CD4-positive, alpha-beta T cell (primary cell): ENCODE results near the gene GPR37. TPM values are rescaled to one million over a fixed set of nuclear protein-coding genes. Genes with fewer than 3 reads are reported as not detected.

Source experiments
- ATAC-seq: fragments of 200-7000 bp; cut with Tn5 transposase; one replicate; pipeline ENCODE4 v1.10.0; 2022; ENCODE audit warnings: mild to moderate bottlenecking; ENCODE audit not compliant: poor library complexity
- CTCF ChIA-PET: fragments of 350-600 bp; sonication (Branson Sonifier 250); formaldehyde crosslinking; loops from one replicate; lab custom pipeline; 2021; ENCODE audit warnings: antibody characterized with exemption, inconsistent platforms; lab: Charles Lee
- POLR2A ChIA-PET: fragments of 350-600 bp; sonication (Branson Sonifier 250); formaldehyde crosslinking; loops from one replicate; lab custom pipeline; 2021; ENCODE audit warnings: antibody characterized with exemption, inconsistent platforms; lab: Charles Lee
- DNase-seq, 14 experiments: peaks; one replicate each; pipeline ENCODE4 v3.0.0-alpha.2; 2013 to 2020; ENCODE audit warnings: mixed read lengths in 2 of 14
- H3K27ac ChIP-seq, 2 donors: one replicate each; pipeline versions ENCODE4 v1.5.1 to v1.7.0; 2013; ENCODE audit warnings: low read length in 2 of 2, low read depth in 1 of 2, mild to moderate bottlenecking in 1 of 2
- H3K27me3 ChIP-seq, 2 experiments: 1 replicate in 1 of 2; 2 replicates in 1 of 2; pipeline versions ENCODE4 v1.6.1 to v1.7.0; 2013; ENCODE audit warnings: low read length in 2 of 2, control low read depth in 1 of 2, mild to moderate bottlenecking in 1 of 2, moderate library complexity in 1 of 2; ENCODE audit not compliant: insufficient read depth in 2 of 2, control insufficient read depth in 1 of 2
- H3K36me3 ChIP-seq: one replicate; pipeline ENCODE4 v1.6.1; 2013; ENCODE audit warnings: low read length, control low read depth; ENCODE audit not compliant: insufficient read depth
- H3K4me1 ChIP-seq: one replicate; pipeline ENCODE4 v1.6.1; 2013; ENCODE audit warnings: low read length, control low read depth; ENCODE audit not compliant: insufficient read depth
- H3K4me3 ChIP-seq: one replicate; pipeline ENCODE4 v1.5.1; 2013; ENCODE audit warnings: mild to moderate bottlenecking, low read length, moderate library complexity
- H3K9me3 ChIP-seq, 2 experiments: 1 replicate in 1 of 2; 2 replicates in 1 of 2; pipeline versions ENCODE4 v1.6.1 to v1.7.0; 2013; ENCODE audit warnings: low read length in 2 of 2, mild to moderate bottlenecking in 2 of 2, control low read depth in 1 of 2, moderate library complexity in 1 of 2; ENCODE audit not compliant: control insufficient read depth in 1 of 2, insufficient read depth in 1 of 2
- H3K27ac Mint-ChIP-seq: one replicate; pipeline ENCODE4 v1.8.0; 2020; ENCODE audit warnings: mixed read lengths
- H3K27me3 Mint-ChIP-seq: one replicate; pipeline ENCODE4 v1.8.0; 2021; ENCODE audit warnings: mixed read lengths
- H3K36me3 Mint-ChIP-seq: one replicate; pipeline ENCODE4 v1.8.0; 2021; ENCODE audit warnings: low read depth, mixed read lengths
- H3K4me1 Mint-ChIP-seq: one replicate; pipeline ENCODE4 v1.8.0; 2021; ENCODE audit warnings: low read depth, mixed read lengths
- H3K4me3 Mint-ChIP-seq: one replicate; pipeline ENCODE4 v1.8.0; 2020; ENCODE audit warnings: mild to moderate bottlenecking, mixed read lengths
- H3K9me3 Mint-ChIP-seq: one replicate; pipeline ENCODE4 v1.8.0; 2020; ENCODE audit warnings: mixed read lengths
- CTCF ChIP-seq: fragments of 200-600 bp; IDR thresholded peaks from one replicate; pipeline ENCODE4 v1.8.0; 2022; ENCODE audit warnings: antibody characterized with exemption, mild to moderate bottlenecking
- intact Hi-C, 2 experiments: fragments of 100-400 bp; cut with DNase I in 1 of 2; cut with micrococcal nuclease in 1 of 2; formaldehyde crosslinking; loops; one replicate each; pipeline versions ENCODE4 v1.15.1 to v1.9.0; 2023 to 2025; cut with DNase I, micrococcal nuclease
- polyA plus RNA-seq, 2 donors: library from polyadenylated mRNA; unstranded; fragments of 120-200 nt; gene quantifications; one replicate each; pipeline ENCODE4 v1.2.1, GENCODE V29; 2013
- total RNA-seq, 174 experiments: library from RNA in 2 of 174; stranded (reverse) in 2 of 174; gene quantifications; one replicate each; pipeline ENCODE4 v1.2.3 and lab custom pipeline; 2021 to 2026

Gene GPR37
- total RNA-seq = not detected
- not detected for polyA plus RNA-seq (2013, experiment 1 of 2)
- 0.39 TPM for polyA plus RNA-seq (2013, experiment 2 of 2)
- total RNA-seq (lab: John Stamatoyannopoulos, UW) = 0 to 0.17 (median 0) reads per million in 172 experiments

GRCh38 chr7:124765401-124766352 lies at the start of gene GPR37:
Gene GPR37, minus strand, starts transcription at chr7:124765792. Its CDS starts 816 bp downstream, at chr7:124764976.
- Histone ChIP-seq H3K27ac (no peak within 1 kb of the TSS), H3K27me3 (peaks cover 41 to 46% of the 10 kb centered on the region in 2 experiments), H3K4me3 (peak within 1 kb of the TSS; percentile 47), H3K9me3 (peaks cover 0 to 10% of the 10 kb centered on the region in 2 experiments), H3K36me3 (no peaks in the 10 kb centered on the region), H3K4me1 (peaks cover 13% of the 10 kb centered on the region)
- H3K9me3 Mint-ChIP-seq = no peaks in the 10 kb centered on the region
- intact Hi-C loops = no loop called here
- ATAC-seq = no peak
- no peak within 1 kb of the TSS for H3K27ac Mint-ChIP-seq
- TF ChIP-seq CTCF = no peak
- ChIA-PET POLR2A (no interaction called here), CTCF (no interaction called here)
- peak within 1 kb of the TSS; percentile 85 for H3K4me3 Mint-ChIP-seq
- H3K27me3 Mint-ChIP-seq = peaks cover 70% of the 10 kb centered on the region
- peak in 2 of 14 experiments; percentile 5 to 13 for DNase-seq
- H3K4me1 Mint-ChIP-seq = peaks cover 19% of the 10 kb centered on the region
- no peaks in the 10 kb centered on the region for H3K36me3 Mint-ChIP-seq

- Histone ChIP-seq H3K4me3 (no peak overlapping the region), H3K4me1 (no peaks in the 10 kb centered on the region), H3K27ac (no peak overlapping the region), H3K36me3 (no peaks in the 10 kb centered on the region), H3K9me3 (no peaks in the 10 kb centered on the region), H3K27me3 (no peaks in the 10 kb centered on the region)
- intact Hi-C loops = no loop called here
- H3K4me3 Mint-ChIP-seq = no peak overlapping the region
- ATAC-seq (no peak), DNase-seq (no peak)
- H3K27me3 Mint-ChIP-seq = peaks cover 24% of the 10 kb centered on the region
- ChIA-PET POLR2A (no interaction called here), CTCF (no interaction called here)
- TF ChIP-seq CTCF = no peak
- H3K4me1 Mint-ChIP-seq = no peaks in the 10 kb centered on the region
- peaks cover 7% of the 10 kb centered on the region for H3K9me3 Mint-ChIP-seq
- H3K27ac Mint-ChIP-seq = no peak overlapping the region
- H3K36me3 Mint-ChIP-seq = no peaks in the 10 kb centered on the region
Measured at GRCh38 chr7:124813994-124814798, 48.6 kb upstream of the GPR37 start.

GRCh38 chr7:124812764-124813163 lies 47.2 kb upstream of the GPR37 start:
- H3K4me1 Mint-ChIP-seq = no peaks in the 10 kb centered on the region
- TF ChIP-seq CTCF = no peak
- ChIA-PET POLR2A (no interaction called here), CTCF (no interaction called here)
- no peak overlapping the region for H3K4me3 Mint-ChIP-seq
- intact Hi-C loops = no loop called here
- peaks cover 7% of the 10 kb centered on the region for H3K9me3 Mint-ChIP-seq
- H3K9me3 ChIP-seq = no peaks in the 10 kb centered on the region
- H3K27me3 Mint-ChIP-seq = peaks cover 24% of the 10 kb centered on the region
- DNase-seq (no peak), ATAC-seq (no peak)
- H3K27me3 ChIP-seq = no peaks in the 10 kb centered on the region
- no peak overlapping the region for H3K4me3 ChIP-seq
- H3K36me3 ChIP-seq = no peaks in the 10 kb centered on the region
- no peak overlapping the region for H3K27ac ChIP-seq
- H3K4me1 ChIP-seq = no peaks in the 10 kb centered on the region
- no peak overlapping the region for H3K27ac Mint-ChIP-seq
- no peaks in the 10 kb centered on the region for H3K36me3 Mint-ChIP-seq
